ENCODE results near the gene TSPAN17. TPM values are rescaled to one million over a fixed set of nuclear protein-coding genes. Genes with fewer than 3 reads are reported as not detected.

TSPAN17 gene
- total and polyA plus RNA-seq, 12 donors, result 25.8 to 106 (median 52.8) TPM

- H3K27me3 ChIP-seq, result peaks cover 3% of the 10 kb centered on the region
- no peaks in the 10 kb centered on the region for H3K9me3 ChIP-seq (replicated peaks in 1 of 3)
- WGBS, 4 donors, result 36 to 58% (median 48%) methylated on average over 5 to 6 of the region's 6 CpGs
- intact Hi-C loops (cut with DNase I), result loop anchor here (10.0 kb wide), 2 partner anchors 280 to 290 kb away; no protein-coding TSS in a partner anchor
- H3K4me1 ChIP-seq (replicated peaks in 1 of 2), result peaks cover 0 to 5% of the 10 kb centered on the region in 2 donors
- no peak overlapping the region for H3K4me3 ChIP-seq
- no peaks in the 10 kb centered on the region for H3K36me3 ChIP-seq (replicated peaks in 1 of 2)
- TF ChIP-seq POLR2A (IDR thresholded peaks at IDR 0.05), result no peak
- no peak for TF ChIP-seq CTCF (IDR thresholded peaks at IDR 0.05)
- DNase-seq, result no peak
- H3K27ac ChIP-seq, result no peak overlapping the region
These were observed 17.2 kb downstream of the TSPAN17 start for GRCh38 chr5:176664479-176664878.

GRCh38 chr5:176664886-176665285 is 17.6 kb downstream of the TSPAN17 start:
- Histone ChIP-seq H3K4me3 (no peak overlapping the region), H3K27ac (no peak overlapping the region), H3K36me3 (replicated peaks in 1 of 2) (no peaks in the 10 kb centered on the region), H3K9me3 (replicated peaks in 1 of 3) (no peaks in the 10 kb centered on the region), H3K4me1 (replicated peaks in 1 of 2) (peaks cover 0 to 5% of the 10 kb centered on the region in 2 donors), H3K27me3 (peaks cover 5% of the 10 kb centered on the region)
- 27 to 61% (median 37%) methylated on average over 12 to 19 of the region's 19 CpGs for WGBS, 4 donors
- no peak for DNase-seq
- intact Hi-C loops (cut with DNase I), result loop anchor here (10.0 kb wide), 2 partner anchors 280 to 290 kb away; no protein-coding TSS in a partner anchor
- TF ChIP-seq CTCF (IDR thresholded peaks at IDR 0.05) (no peak), POLR2A (IDR thresholded peaks at IDR 0.05) (no peak)

GRCh38 chr5:176665517-176665916 is 18.2 kb downstream of the TSPAN17 start:
- Histone ChIP-seq H3K4me1 (replicated peaks in 1 of 2) (peaks cover 0 to 5% of the 10 kb centered on the region in 2 donors), H3K36me3 (replicated peaks in 1 of 2) (no peaks in the 10 kb centered on the region), H3K9me3 (replicated peaks in 1 of 3) (no peaks in the 10 kb centered on the region), H3K4me3 (no peak overlapping the region), H3K27me3 (peaks cover 6% of the 10 kb centered on the region), H3K27ac (no peak overlapping the region)
- no peak for DNase-seq
- intact Hi-C loops (cut with DNase I), result loop anchor here (10.0 kb wide), 2 partner anchors 279 to 289 kb away; no protein-coding TSS in a partner anchor
- WGBS, 4 donors, result 79 to 86% (median 81%) methylated on average over 6 of the region's 6 CpGs
- TF ChIP-seq CTCF (IDR thresholded peaks at IDR 0.05) (no peak), POLR2A (IDR thresholded peaks at IDR 0.05) (no peak)

- H3K27me3 ChIP-seq, result peaks cover 6% of the 10 kb centered on the region
- WGBS, 4 donors, result 65 to 75% (median 66%) methylated on average over 7 of the region's 7 CpGs
- no peak overlapping the region for H3K27ac ChIP-seq
- TF ChIP-seq POLR2A (IDR thresholded peaks at IDR 0.05) (no peak), CTCF (IDR thresholded peaks at IDR 0.05) (no peak)
- no peak for DNase-seq
- no peaks in the 10 kb centered on the region for H3K36me3 ChIP-seq (replicated peaks in 1 of 2)
- H3K9me3 ChIP-seq (replicated peaks in 1 of 3), result no peaks in the 10 kb centered on the region
- intact Hi-C loops (cut with DNase I), result loop anchor here (10.0 kb wide), 2 partner anchors 277 to 287 kb away; no protein-coding TSS in a partner anchor
- H3K4me1 ChIP-seq (replicated peaks in 1 of 2), result no peaks in the 10 kb centered on the region
- no peak overlapping the region for H3K4me3 ChIP-seq
These were observed 20.4 kb downstream of the TSPAN17 start for GRCh38 chr5:176667637-176668036.
